MM.1S (cell line): ENCODE data around the gene CDC20.

Source experiments
- DNase-seq: peaks from one replicate; pipeline ENCODE4 v3.0.0-alpha.2; 2015
- H2AFZ ChIP-seq: fragments of 300-600 bp; sonication (generic); 2 replicates; pipeline ENCODE4 v1.6.0; 2016; ENCODE audit warnings: antibody characterized with exemption, low read length
- H3F3A ChIP-seq: fragments of 300-600 bp; sonication (generic); 2 replicates; pipeline ENCODE4 v1.6.1; 2016; ENCODE audit warnings: mild to moderate bottlenecking, antibody characterized with exemption, low read length, moderate library complexity, mixed read lengths; ENCODE audit not compliant: insufficient read depth
- H3K27ac ChIP-seq: fragments of 300-600 bp; sonication (generic); 2 replicates; pipeline ENCODE4 v1.5.1; 2016; ENCODE audit warnings: mild to moderate bottlenecking, low read length
- H3K27me3 ChIP-seq: fragments of 300-600 bp; sonication (generic); replicated peaks from 2 replicates; pipeline ENCODE4 v1.6.0; 2016; ENCODE audit warnings: low read length; ENCODE audit not compliant: insufficient read depth
- H3K36me3 ChIP-seq: fragments of 300-600 bp; sonication (generic); replicated peaks from 2 replicates; pipeline ENCODE4 v1.6.1; 2016; ENCODE audit warnings: mild to moderate bottlenecking, low read length, mixed read lengths; ENCODE audit not compliant: insufficient read depth
- H3K4me1 ChIP-seq: fragments of 300-600 bp; sonication (generic); 2 replicates; pipeline ENCODE4 v1.6.1; 2016; ENCODE audit warnings: low read length, mixed read lengths
- H3K4me2 ChIP-seq: fragments of 300-600 bp; sonication (generic); 2 replicates; pipeline ENCODE4 v1.6.0; 2016; ENCODE audit warnings: low read depth, low read length
- H3K4me3 ChIP-seq: fragments of 300-600 bp; sonication (generic); 2 replicates; pipeline ENCODE4 v1.5.1; 2016; ENCODE audit warnings: low read length, mixed read lengths
- H3K79me2 ChIP-seq: fragments of 300-600 bp; sonication (generic); 2 replicates; pipeline ENCODE4 v1.6.1; 2016; ENCODE audit warnings: mixed run types, low read length, mixed read lengths
- H3K9ac ChIP-seq: fragments of 300-600 bp; sonication (generic); 2 replicates; pipeline ENCODE4 v1.6.1; 2016; ENCODE audit warnings: low read length, mixed read lengths
- H3K9me2 ChIP-seq: fragments of 300-600 bp; sonication (generic); replicated peaks from 2 replicates; pipeline ENCODE4 v1.6.1; 2016; ENCODE audit warnings: mild to moderate bottlenecking, low read length, mixed read lengths; ENCODE audit not compliant: insufficient read depth
- H3K9me3 ChIP-seq: fragments of 300-600 bp; sonication (generic); replicated peaks from 2 replicates; pipeline ENCODE4 v1.6.1; 2016; ENCODE audit warnings: mild to moderate bottlenecking, low read length, mixed read lengths; ENCODE audit not compliant: insufficient read depth
- H4K20me1 ChIP-seq: fragments of 300-600 bp; sonication (generic); 2 replicates; pipeline ENCODE4 v1.6.1; 2016; ENCODE audit warnings: mild to moderate bottlenecking, low read length, moderate library complexity, mixed read lengths; ENCODE audit not compliant: insufficient read depth
- CTCF ChIP-seq: fragments of 300-600 bp; sonication (generic); IDR thresholded peaks from 2 replicates; pipeline ENCODE4 v1.5.1; 2016; ENCODE audit warnings: antibody characterized with exemption, low read length, mixed read lengths
- EZH2 ChIP-seq: fragments of 300-600 bp; sonication (generic); optimal IDR thresholded peaks from 2 replicates; pipeline ENCODE3; 2017; ENCODE audit warnings: low read depth, mild to moderate bottlenecking, antibody characterized with exemption, low read length, mixed read lengths
- EZH2phosphoT487 ChIP-seq: fragments of 300-600 bp; sonication (generic); IDR thresholded peaks from 2 replicates; pipeline ENCODE4 v1.6.1; 2018; ENCODE audit warnings: antibody characterized with exemption, low read length

The CDC20 gene

GRCh38 chr1:43327549-43328292 is 31.1 kb upstream of the CDC20 start:
- Histone ChIP-seq H3K9me3 (no peaks in the 10 kb centered on the region), H3K4me2 (no peak overlapping the region), H3F3A (no peaks in the 10 kb centered on the region), H3K9ac (no peak overlapping the region), H2AFZ (no peak overlapping the region), H3K4me3 (no peak overlapping the region), H3K27ac (no peak overlapping the region), H3K36me3 (no peaks in the 10 kb centered on the region), H3K79me2 (no peaks in the 10 kb centered on the region), H4K20me1 (no peaks in the 10 kb centered on the region), H3K4me1 (no peaks in the 10 kb centered on the region), H3K9me2 (no peaks in the 10 kb centered on the region), H3K27me3 (no peaks in the 10 kb centered on the region)
- TF ChIP-seq EZH2 (no peak), CTCF (no peak), EZH2phosphoT487 (no peak)
- DNase-seq = no peak

GRCh38 chr1:43329995-43330751 is 28.6 kb upstream of the CDC20 start:
- H3K4me3 ChIP-seq = no peak overlapping the region

GRCh38 chr1:43331688-43332087 is 27.1 kb upstream of the CDC20 start:
- DNase-seq = no peak
- H3K4me3 ChIP-seq = no peak overlapping the region

More at GRCh38 chr1:43329995-43330751, 28.6 kb upstream of the CDC20 start:
- no peak overlapping the region for H3K4me2 ChIP-seq
- H4K20me1 ChIP-seq = no peaks in the 10 kb centered on the region
- no peaks in the 10 kb centered on the region for H3K9me3 ChIP-seq
- H3K27me3 ChIP-seq = 0 out of 2 replicates have a peak, but pooled peaks cover 3% of the 10 kb centered on the region
- DNase-seq = no peak
- H3K27ac ChIP-seq = no peak overlapping the region
- H3K9me2 ChIP-seq = no peaks in the 10 kb centered on the region
- H3K9ac ChIP-seq = no peak overlapping the region
- H3K4me1 ChIP-seq = no peaks in the 10 kb centered on the region
- TF ChIP-seq CTCF (no peak), EZH2phosphoT487 (no peak), EZH2 (no peak)
- H3F3A ChIP-seq = no peaks in the 10 kb centered on the region
- no peak overlapping the region for H2AFZ ChIP-seq
- H3K79me2 ChIP-seq = no peaks in the 10 kb centered on the region
- no peaks in the 10 kb centered on the region for H3K36me3 ChIP-seq

More at GRCh38 chr1:43331688-43332087, 27.1 kb upstream of the CDC20 start:
- H3K27ac ChIP-seq = no peak overlapping the region
- TF ChIP-seq EZH2phosphoT487 (no peak), CTCF (no peak), EZH2 (no peak)
- no peak overlapping the region for H3K9ac ChIP-seq
- no peak overlapping the region for H3K4me2 ChIP-seq
- no peak overlapping the region for H2AFZ ChIP-seq
- H4K20me1 ChIP-seq = no peaks in the 10 kb centered on the region
- no peaks in the 10 kb centered on the region for H3K9me2 ChIP-seq
- H3K4me1 ChIP-seq = no peaks in the 10 kb centered on the region
- H3K79me2 ChIP-seq = no peaks in the 10 kb centered on the region
- H3K36me3 ChIP-seq = no peaks in the 10 kb centered on the region
- H3K27me3 ChIP-seq = 0 out of 2 replicates have a peak, but pooled peaks cover 3% of the 10 kb centered on the region
- H3K9me3 ChIP-seq = no peaks in the 10 kb centered on the region
- H3F3A ChIP-seq = no peaks in the 10 kb centered on the region
